ENCODE data around the gene SLC25A29.

SLC25A29 gene

GRCh38 chr14:100325231-100325632 is 19.0 kb upstream of the SLC25A29 start:
- Histone ChIP-seq H3K4me2 (ENCODE audit: insufficient read depth, low read length) (no peak overlapping the region), H3K9ac (ENCODE audit: low read depth, low read length) (no peak overlapping the region), H3K4me1 (ENCODE audit: insufficient read depth, low read length) (no peaks in the 10 kb centered on the region), H2AFZ (ENCODE audit: low read depth, low read length) (no peak overlapping the region), H3K79me2 (ENCODE audit: insufficient read depth, low read length) (no peaks in the 10 kb centered on the region), H3K9me3 (ENCODE audit: insufficient read depth, low read length, severe bottlenecking) (no peaks in the 10 kb centered on the region), H3K36me3 (ENCODE audit: insufficient read depth, low read length) (no peaks in the 10 kb centered on the region), H3K27me3 (ENCODE audit: insufficient read depth, low read length, poor library complexity) (no peaks in the 10 kb centered on the region), H3K4me3 (ENCODE audit: low read depth in 1 of 2, low read length in 2 of 2) (no peak overlapping the region), H3K27ac (ENCODE audit: low read length) (no peak overlapping the region), H4K20me1 (ENCODE audit: insufficient read depth, low read length) (peaks cover 5% of the 10 kb centered on the region; the same call in 1 of the 2 replicates)
- TF ChIP-seq EZH2 (IDR thresholded peaks at IDR 0.05; ENCODE audit: borderline replicate concordance, low read depth, low read length, severe bottlenecking) = no peak
- TF ChIP-seq CTCF (IDR thresholded peaks at IDR 0.05; ENCODE audit: borderline replicate concordance, extremely low read depth, low read length, poor library complexity, severe bottlenecking) = no peak
- DNase-seq (no peak), ATAC-seq (ENCODE audit: insufficient read depth, low read depth) (no peak)

GRCh38 chr14:100323942-100324307 is 17.7 kb upstream of the SLC25A29 start:
- Histone ChIP-seq H3K9ac (ENCODE audit: low read depth, low read length) (no peak overlapping the region), H4K20me1 (ENCODE audit: insufficient read depth, low read length) (peaks cover 5% of the 10 kb centered on the region; the same call in 1 of the 2 replicates), H3K4me3 (ENCODE audit: low read depth in 1 of 2, low read length in 2 of 2) (no peak overlapping the region), H2AFZ (ENCODE audit: low read depth, low read length) (no peak overlapping the region), H3K36me3 (ENCODE audit: insufficient read depth, low read length) (no peaks in the 10 kb centered on the region), H3K79me2 (ENCODE audit: insufficient read depth, low read length) (no peaks in the 10 kb centered on the region), H3K4me1 (ENCODE audit: insufficient read depth, low read length) (no peaks in the 10 kb centered on the region), H3K4me2 (ENCODE audit: insufficient read depth, low read length) (no peak overlapping the region), H3K27ac (ENCODE audit: low read length) (no peak overlapping the region), H3K27me3 (ENCODE audit: insufficient read depth, low read length, poor library complexity) (no peaks in the 10 kb centered on the region), H3K9me3 (ENCODE audit: insufficient read depth, low read length, severe bottlenecking) (no peaks in the 10 kb centered on the region)
- DNase-seq (no peak), ATAC-seq (ENCODE audit: insufficient read depth, low read depth) (no peak)
- TF ChIP-seq EZH2 (IDR thresholded peaks at IDR 0.05; ENCODE audit: borderline replicate concordance, low read depth, low read length, severe bottlenecking) (no peak), CTCF (IDR thresholded peaks at IDR 0.05; ENCODE audit: borderline replicate concordance, extremely low read depth, low read length, poor library complexity, severe bottlenecking) (no peak)

- Histone ChIP-seq H2AFZ (ENCODE audit: low read depth, low read length) (no peak within 1 kb of the TSS), H3K9ac (ENCODE audit: low read depth, low read length) (no peak within 1 kb of the TSS), H3K36me3 (ENCODE audit: insufficient read depth, low read length) (no peaks in the 10 kb centered on the region)
These were observed 17.1 kb upstream of the SLC25A29 start, which contains the start of gene SLC25A47 for GRCh38 chr14:100323121-100323941. TSS of gene SLC25A47 (plus strand) at chr14:100323339. CDS start at chr14:100323415, 76 bp downstream.

More at GRCh38 chr14:100323121-100323941, 17.1 kb upstream of the SLC25A29 start, which contains the start of gene SLC25A47:
- Histone ChIP-seq H3K27ac (ENCODE audit: low read length) (no peak within 1 kb of the TSS), H3K27me3 (ENCODE audit: insufficient read depth, low read length, poor library complexity) (no peaks in the 10 kb centered on the region), H3K4me3 (ENCODE audit: low read depth in 1 of 2, low read length in 2 of 2) (no peak within 1 kb of the TSS), H3K79me2 (ENCODE audit: insufficient read depth, low read length) (no peaks in the 10 kb centered on the region), H3K4me2 (ENCODE audit: insufficient read depth, low read length) (no peak within 1 kb of the TSS), H3K4me1 (ENCODE audit: insufficient read depth, low read length) (no peaks in the 10 kb centered on the region), H4K20me1 (ENCODE audit: insufficient read depth, low read length) (peaks cover 5% of the 10 kb centered on the region; the same call in 1 of the 2 replicates), H3K9me3 (ENCODE audit: insufficient read depth, low read length, severe bottlenecking) (no peaks in the 10 kb centered on the region)
- no peak for DNase-seq
- TF ChIP-seq CTCF (IDR thresholded peaks at IDR 0.05; ENCODE audit: borderline replicate concordance, extremely low read depth, low read length, poor library complexity, severe bottlenecking) (no peak), EZH2 (IDR thresholded peaks at IDR 0.05; ENCODE audit: borderline replicate concordance, low read depth, low read length, severe bottlenecking) (no peak)
- no peak for ATAC-seq (ENCODE audit: insufficient read depth, low read depth)

Measured in DND-41 (cell line).